Effector CD4-positive, alpha-beta T cell (primary cell): ENCODE measurements around the gene GPBP1L1.
"Not testable (repeated sequence)": the region's sequence is repeated elsewhere in the genome, so short reads cannot be mapped to it uniquely, and the experiment has no call there.

Experiments
- DNase-seq: peaks from one replicate; pipeline ENCODE4 v3.0.0-alpha.2; 2020

GPBP1L1 gene

GRCh38 chr1:45678489-45678888, 7.8 kb downstream of the GPBP1L1 start:
- no peak for DNase-seq

- DNase-seq = no peak
Observed at GRCh38 chr1:45677751-45678245, 8.5 kb downstream of the GPBP1L1 start.

GRCh38 chr1:45676553-45676952, 9.8 kb downstream of the GPBP1L1 start:
- not testable (repeated sequence) for DNase-seq

GRCh38 chr1:45674478-45674877, 11.9 kb downstream of the GPBP1L1 start:
- DNase-seq = no peak

GRCh38 chr1:45673956-45674355, 12.4 kb downstream of the GPBP1L1 start:
- no peak for DNase-seq

GRCh38 chr1:45669859-45670655, 16.3 kb downstream of the GPBP1L1 start:
- no peak for DNase-seq

GRCh38 chr1:45669379-45669778, 17.0 kb downstream of the GPBP1L1 start:
- DNase-seq = no peak

GRCh38 chr1:45668526-45668925, 17.8 kb downstream of the GPBP1L1 start:
- no peak for DNase-seq

- DNase-seq = no peak
Observed at GRCh38 chr1:45667321-45668111, 18.8 kb downstream of the GPBP1L1 start.

GRCh38 chr1:45666836-45667235, 19.5 kb downstream of the GPBP1L1 start:
- no peak for DNase-seq

GRCh38 chr1:45660336-45660735, 26.0 kb downstream of the GPBP1L1 start:
- no peak for DNase-seq

- no peak for DNase-seq
Observed at GRCh38 chr1:45659222-45659621, 27.1 kb downstream of the GPBP1L1 start.

GRCh38 chr1:45658171-45658570, 28.2 kb downstream of the GPBP1L1 start:
- no peak for DNase-seq

- no peak for DNase-seq
Observed at GRCh38 chr1:45656573-45657226, 29.6 kb downstream of the GPBP1L1 start.

- DNase-seq = no peak
Observed at GRCh38 chr1:45654540-45655280, 31.6 kb downstream of the GPBP1L1 start.

GRCh38 chr1:45647248-45648021, 38.9 kb downstream of the GPBP1L1 start:
- no peak for DNase-seq

- DNase-seq = no peak
Observed at GRCh38 chr1:45644661-45645060, 41.7 kb downstream of the GPBP1L1 start.

GRCh38 chr1:45643978-45644377, 42.4 kb downstream of the GPBP1L1 start:
- no peak for DNase-seq

GRCh38 chr1:45643321-45643720, 43.0 kb downstream of the GPBP1L1 start:
- DNase-seq = no peak

GRCh38 chr1:45640293-45640692, 46.0 kb downstream of the GPBP1L1 start:
- DNase-seq = no peak

- DNase-seq = no peak
Observed at GRCh38 chr1:45635211-45635610, 51.1 kb downstream of the GPBP1L1 start.

- DNase-seq = no peak
Observed at GRCh38 chr1:45630429-45630828, 55.9 kb downstream of the GPBP1L1 start.
